Measurements from ENCODE around the gene KNOP1.
"Not testable (repeated sequence)": the region's sequence is repeated elsewhere in the genome, so short reads cannot be mapped to it uniquely, and the experiment has no call there.

KNOP1 gene

DNA sequence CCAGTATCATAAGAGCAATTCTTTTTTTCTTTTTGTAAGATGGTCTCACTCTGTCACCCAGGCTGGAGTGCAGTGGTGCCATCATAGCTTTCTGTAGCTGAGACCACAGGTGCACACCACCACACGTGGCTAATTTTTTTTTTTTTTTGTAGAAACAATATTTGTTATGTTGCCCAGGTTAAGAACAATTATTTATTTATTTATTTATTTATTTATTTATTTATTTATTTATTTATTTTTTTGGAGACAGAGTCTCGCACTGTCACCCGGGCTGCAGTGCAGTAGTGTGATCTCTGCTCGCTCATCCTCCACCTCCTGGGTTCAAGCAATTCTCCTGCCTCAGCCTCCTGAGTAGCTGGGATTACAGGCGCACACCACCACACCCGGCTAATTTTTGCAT, 38.7 kb downstream of the KNOP1 start:
- not testable (repeated sequence) for H3K27me3 ChIP-seq (ENCODE audit: insufficient read depth, low read length); H3K4me1 ChIP-seq (ENCODE audit: insufficient read depth, low read length); H3K4me3 ChIP-seq (ENCODE audit: low read length); H2AFZ ChIP-seq (ENCODE audit: low read depth, low read length); H3K9me3 ChIP-seq (ENCODE audit: low read length)
- peaks cover 41% of the 10 kb centered on the region for H3K36me3 ChIP-seq (ENCODE audit: insufficient read depth, low read length)

DNA sequence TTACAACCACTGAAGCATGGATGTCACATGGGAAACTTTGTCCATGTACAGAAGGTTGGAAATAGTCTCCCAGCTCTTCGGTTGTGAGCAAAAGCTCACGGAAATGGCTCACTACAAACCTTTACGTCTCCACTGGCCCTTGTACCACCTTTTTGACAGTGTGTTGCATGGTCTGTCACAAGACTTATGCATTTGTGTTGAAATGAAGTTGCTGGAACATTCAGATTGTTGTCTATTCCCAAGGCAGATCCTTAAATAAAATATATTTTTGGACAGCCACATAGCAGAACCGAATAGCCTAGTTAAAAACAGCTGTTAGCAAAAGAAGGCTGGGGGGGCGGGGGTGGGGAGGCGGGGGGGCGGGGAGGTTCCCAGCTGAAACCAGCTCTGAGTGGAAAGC, 39.2 kb downstream of the KNOP1 start:
- H3K4me1 ChIP-seq (ENCODE audit: insufficient read depth, low read length) = no peaks in the 10 kb centered on the region
- H2AFZ ChIP-seq (ENCODE audit: low read depth, low read length) = no peak overlapping the region
- no peaks in the 10 kb centered on the region for H3K27me3 ChIP-seq (ENCODE audit: insufficient read depth, low read length)
- H3K4me3 ChIP-seq (ENCODE audit: low read length) = no peak overlapping the region
- H3K9me3 ChIP-seq (ENCODE audit: low read length) = peaks cover 5% of the 10 kb centered on the region
- H3K36me3 ChIP-seq (ENCODE audit: insufficient read depth, low read length) = peaks cover 37% of the 10 kb centered on the region

DNA sequence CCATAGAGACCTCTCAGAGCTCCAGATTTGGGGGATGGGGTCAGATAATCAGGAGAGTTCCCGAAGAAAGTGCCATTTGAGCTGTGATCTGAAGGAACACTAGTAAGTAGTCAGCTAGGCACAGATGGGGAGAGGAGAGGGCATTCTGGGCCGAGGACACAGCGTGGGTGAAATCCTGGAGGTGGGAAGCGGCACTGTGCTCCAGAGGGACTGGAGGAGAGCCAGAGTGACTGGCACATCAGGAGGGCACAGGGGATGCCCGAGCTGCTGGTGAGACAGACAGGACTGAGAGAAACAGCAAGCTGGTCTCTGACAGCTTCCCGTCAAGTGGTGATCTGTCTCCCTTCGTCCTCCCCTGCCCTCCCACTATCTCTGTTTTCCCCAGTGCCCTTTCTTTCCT, 40.6 kb downstream of the KNOP1 start:
- Histone ChIP-seq H3K4me3 (ENCODE audit: low read length) (no peak overlapping the region), H3K27me3 (ENCODE audit: insufficient read depth, low read length) (no peaks in the 10 kb centered on the region), H3K36me3 (ENCODE audit: insufficient read depth, low read length) (peaks cover 24% of the 10 kb centered on the region), H3K4me1 (ENCODE audit: insufficient read depth, low read length) (no peaks in the 10 kb centered on the region), H2AFZ (ENCODE audit: low read depth, low read length) (no peak overlapping the region), H3K9me3 (ENCODE audit: low read length) (no peaks in the 10 kb centered on the region)

DNA sequence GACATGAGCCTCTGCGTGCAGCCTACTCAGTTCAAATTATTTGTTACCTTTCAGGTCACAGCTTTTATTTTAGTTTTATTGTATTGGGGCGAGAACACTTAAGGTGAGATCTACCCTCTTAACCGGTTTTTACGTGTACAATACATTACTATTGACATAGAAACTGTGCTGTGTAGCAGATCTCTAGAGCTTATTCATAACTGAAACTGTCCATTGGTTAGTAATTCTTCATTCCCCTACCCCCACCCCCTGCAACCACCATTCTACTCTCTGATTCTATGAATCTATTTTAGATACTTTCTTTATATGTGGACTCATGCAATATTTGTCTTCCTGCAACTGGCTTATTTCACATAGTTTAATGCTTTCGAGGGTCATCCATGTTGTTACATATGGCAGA, 43.5 kb downstream of the KNOP1 start:
- peaks cover 25% of the 10 kb centered on the region for H3K36me3 ChIP-seq (ENCODE audit: insufficient read depth, low read length)
- no peaks in the 10 kb centered on the region for H3K27me3 ChIP-seq (ENCODE audit: insufficient read depth, low read length)
- H2AFZ ChIP-seq (ENCODE audit: low read depth, low read length) = no peak overlapping the region
- H3K9me3 ChIP-seq (ENCODE audit: low read length) = no peaks in the 10 kb centered on the region
- no peaks in the 10 kb centered on the region for H3K4me1 ChIP-seq (ENCODE audit: insufficient read depth, low read length)
- H3K4me3 ChIP-seq (ENCODE audit: low read length) = no peak overlapping the region

DNA sequence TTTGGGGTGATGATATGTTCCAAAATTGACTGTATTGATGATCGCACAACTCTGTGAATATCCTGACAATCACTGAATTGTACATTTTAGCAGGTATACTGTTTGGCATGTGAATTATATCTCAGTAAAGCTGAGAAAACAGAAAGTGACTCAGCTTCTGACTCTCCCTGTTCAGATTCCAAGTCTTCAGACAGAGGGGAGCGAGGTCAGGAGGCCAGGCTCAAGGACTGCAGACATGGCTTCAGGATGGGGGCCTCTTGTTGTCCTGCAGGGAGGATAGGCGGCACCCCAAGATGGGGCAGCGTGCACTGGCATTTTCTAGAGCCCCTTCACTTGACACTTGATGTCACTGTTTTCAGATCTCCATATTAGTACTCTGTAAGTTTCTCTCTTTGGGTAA, 45.6 kb downstream of the KNOP1 start:
- no peak overlapping the region for H2AFZ ChIP-seq (ENCODE audit: low read depth, low read length)
- no peaks in the 10 kb centered on the region for H3K4me1 ChIP-seq (ENCODE audit: insufficient read depth, low read length)
- peaks cover 28% of the 10 kb centered on the region for H3K36me3 ChIP-seq (ENCODE audit: insufficient read depth, low read length)
- H3K4me3 ChIP-seq (ENCODE audit: low read length) = no peak overlapping the region
- H3K9me3 ChIP-seq (ENCODE audit: low read length) = no peaks in the 10 kb centered on the region
- H3K27me3 ChIP-seq (ENCODE audit: insufficient read depth, low read length) = no peaks in the 10 kb centered on the region

DNA sequence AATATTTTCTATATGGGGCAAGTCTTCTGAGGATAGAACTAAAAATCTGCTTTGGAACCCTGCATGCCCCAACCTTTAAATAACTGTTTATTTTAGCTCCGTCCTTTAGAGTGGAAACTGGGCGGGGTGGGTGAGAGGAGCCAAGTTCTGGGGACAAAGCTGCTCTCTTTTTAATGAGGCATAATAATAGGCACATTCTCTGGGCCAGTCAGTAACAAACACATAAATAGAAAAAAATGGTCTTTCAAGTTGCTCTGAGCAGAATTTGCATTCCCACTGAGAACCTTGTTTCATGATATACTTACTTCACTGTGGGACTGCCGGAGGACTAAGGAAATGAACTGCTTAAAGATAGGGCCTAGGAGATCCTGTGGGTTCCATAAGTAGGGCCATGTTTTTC, 51.5 kb downstream of the KNOP1 start:
- H3K4me3 ChIP-seq (ENCODE audit: low read length) = no peak overlapping the region
- H3K36me3 ChIP-seq (ENCODE audit: insufficient read depth, low read length) = peaks cover 25% of the 10 kb centered on the region
- no peak overlapping the region for H2AFZ ChIP-seq (ENCODE audit: low read depth, low read length)
- peaks cover 8% of the 10 kb centered on the region for H3K9me3 ChIP-seq (ENCODE audit: low read length)
- H3K4me1 ChIP-seq (ENCODE audit: insufficient read depth, low read length) = no peaks in the 10 kb centered on the region
- no peaks in the 10 kb centered on the region for H3K27me3 ChIP-seq (ENCODE audit: insufficient read depth, low read length)

DNA sequence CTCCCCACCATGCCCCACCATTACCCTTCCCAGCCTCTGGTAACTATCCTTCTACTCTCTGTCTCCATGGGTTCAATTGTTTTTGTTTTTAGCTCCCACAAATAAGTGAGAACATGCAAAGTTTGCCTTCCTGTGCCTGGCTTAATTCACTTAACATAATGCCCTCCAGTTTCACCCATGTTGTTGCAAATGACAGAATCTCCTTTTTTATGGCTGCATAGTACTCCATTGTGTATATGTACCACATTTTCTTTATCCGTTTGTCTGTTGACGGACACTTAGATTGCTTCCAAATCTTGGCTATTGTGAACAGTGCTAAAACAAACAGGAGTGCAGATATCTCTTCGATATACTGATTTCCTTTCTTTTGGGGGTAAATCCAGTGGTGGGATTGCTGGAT, 52.7 kb downstream of the KNOP1 start:
- not testable (repeated sequence) for H3K9me3 ChIP-seq (ENCODE audit: low read length); H3K4me1 ChIP-seq (ENCODE audit: insufficient read depth, low read length); H3K27me3 ChIP-seq (ENCODE audit: insufficient read depth, low read length); H2AFZ ChIP-seq (ENCODE audit: low read depth, low read length); H3K4me3 ChIP-seq (ENCODE audit: low read length)
- peaks cover 18% of the 10 kb centered on the region for H3K36me3 ChIP-seq (ENCODE audit: insufficient read depth, low read length)

DNA sequence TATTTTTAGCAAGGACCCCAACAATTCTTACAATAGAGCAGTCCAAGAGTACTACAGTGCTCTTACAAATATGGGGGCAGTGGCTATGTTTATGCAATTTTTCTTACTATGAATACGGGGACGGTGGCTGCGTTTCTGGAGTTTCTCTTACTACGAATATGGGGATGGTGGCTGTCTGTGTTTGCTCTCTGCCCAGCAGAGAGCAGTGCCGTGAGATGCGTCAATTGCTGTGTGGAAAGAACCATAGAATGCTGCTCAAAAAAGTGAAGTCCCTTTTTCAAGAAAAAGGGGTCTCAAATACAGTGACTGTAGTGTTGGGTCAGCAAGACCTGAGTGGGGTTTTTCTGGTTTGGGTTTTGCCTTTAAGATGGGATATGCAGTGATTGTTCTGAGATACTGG, 53.9 kb downstream of the KNOP1 start:
- Histone ChIP-seq H3K27me3 (ENCODE audit: insufficient read depth, low read length) (no peaks in the 10 kb centered on the region), H3K36me3 (ENCODE audit: insufficient read depth, low read length) (peaks cover 14% of the 10 kb centered on the region), H3K4me3 (ENCODE audit: low read length) (no peak overlapping the region), H3K9me3 (ENCODE audit: low read length) (peaks cover 8% of the 10 kb centered on the region), H2AFZ (ENCODE audit: low read depth, low read length) (no peak overlapping the region), H3K4me1 (ENCODE audit: insufficient read depth, low read length) (no peaks in the 10 kb centered on the region)

DNA sequence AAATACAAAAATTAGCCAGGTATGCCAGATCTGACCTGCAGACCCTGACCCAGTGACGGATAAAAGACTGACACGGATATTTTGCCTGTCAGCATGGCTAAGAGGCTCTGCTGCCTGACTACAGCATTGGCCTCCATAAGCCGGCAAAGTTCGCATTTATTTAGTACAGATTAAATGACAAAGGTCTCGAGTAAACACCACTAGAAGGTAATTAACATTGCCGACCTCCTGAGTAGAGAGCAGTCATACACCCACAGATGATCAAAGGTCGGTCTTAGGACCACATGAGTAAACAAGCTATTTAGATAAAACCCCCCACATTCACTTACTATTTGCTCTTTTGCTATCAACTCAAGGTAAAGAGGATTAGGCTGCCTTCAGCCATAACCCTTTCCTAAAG, 55.7 kb downstream of the KNOP1 start:
- H3K9me3 ChIP-seq (ENCODE audit: low read length) = peaks cover 8% of the 10 kb centered on the region
- H2AFZ ChIP-seq (ENCODE audit: low read depth, low read length) = no peak overlapping the region
- H3K36me3 ChIP-seq (ENCODE audit: insufficient read depth, low read length) = peaks cover 17% of the 10 kb centered on the region
- H3K27me3 ChIP-seq (ENCODE audit: insufficient read depth, low read length) = no peaks in the 10 kb centered on the region
- no peaks in the 10 kb centered on the region for H3K4me1 ChIP-seq (ENCODE audit: insufficient read depth, low read length)
- no peak overlapping the region for H3K4me3 ChIP-seq (ENCODE audit: low read length)

DNA sequence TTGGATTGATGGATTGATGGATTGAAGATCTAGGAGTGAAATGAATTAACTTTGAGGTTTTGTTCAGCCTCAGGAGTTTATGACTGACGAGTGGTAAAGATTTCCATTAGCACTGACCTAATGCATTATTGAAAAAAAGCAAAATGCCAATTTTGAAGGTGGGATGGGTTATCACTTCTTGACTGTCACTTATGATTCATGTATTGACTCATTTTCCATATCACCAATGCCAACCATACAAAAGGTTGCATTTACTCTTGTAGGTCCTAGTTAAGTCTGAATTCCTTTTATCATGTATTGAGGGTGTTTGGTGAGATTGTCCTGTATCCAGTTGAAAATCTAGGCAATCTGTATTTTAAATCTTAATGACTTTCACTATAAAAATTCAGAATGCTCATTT, 57.6 kb downstream of the KNOP1 start:
- Histone ChIP-seq H3K4me3 (ENCODE audit: low read length) (no peak overlapping the region), H2AFZ (ENCODE audit: low read depth, low read length) (no peak overlapping the region), H3K9me3 (ENCODE audit: low read length) (peaks cover 8% of the 10 kb centered on the region), H3K4me1 (ENCODE audit: insufficient read depth, low read length) (no peaks in the 10 kb centered on the region), H3K27me3 (ENCODE audit: insufficient read depth, low read length) (no peaks in the 10 kb centered on the region), H3K36me3 (ENCODE audit: insufficient read depth, low read length) (peaks cover 22% of the 10 kb centered on the region)

DNA sequence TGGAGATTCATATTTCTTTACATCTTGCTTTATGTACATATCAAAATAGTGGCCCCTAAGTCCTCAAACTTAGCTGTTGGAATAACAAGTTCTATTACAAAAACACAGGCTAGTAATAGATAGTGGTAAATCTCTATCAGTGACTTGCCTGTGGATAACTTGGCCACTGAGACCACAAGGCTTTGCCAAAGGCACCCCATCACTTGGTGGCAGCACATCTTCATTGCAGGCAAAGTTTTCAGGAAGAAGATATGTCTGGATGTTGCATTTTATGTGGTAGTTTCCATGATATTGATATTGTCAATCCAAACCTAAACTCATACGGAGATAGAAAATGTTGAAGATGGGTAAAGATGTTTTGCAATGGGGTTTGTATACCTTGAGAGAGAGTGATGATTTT, 58.5 kb downstream of the KNOP1 start:
- Histone ChIP-seq H3K36me3 (ENCODE audit: insufficient read depth, low read length) (peaks cover 26% of the 10 kb centered on the region), H3K4me1 (ENCODE audit: insufficient read depth, low read length) (no peaks in the 10 kb centered on the region), H3K27me3 (ENCODE audit: insufficient read depth, low read length) (no peaks in the 10 kb centered on the region), H2AFZ (ENCODE audit: low read depth, low read length) (no peak overlapping the region), H3K4me3 (ENCODE audit: low read length) (no peak overlapping the region), H3K9me3 (ENCODE audit: low read length) (peaks cover 8% of the 10 kb centered on the region)

DNA sequence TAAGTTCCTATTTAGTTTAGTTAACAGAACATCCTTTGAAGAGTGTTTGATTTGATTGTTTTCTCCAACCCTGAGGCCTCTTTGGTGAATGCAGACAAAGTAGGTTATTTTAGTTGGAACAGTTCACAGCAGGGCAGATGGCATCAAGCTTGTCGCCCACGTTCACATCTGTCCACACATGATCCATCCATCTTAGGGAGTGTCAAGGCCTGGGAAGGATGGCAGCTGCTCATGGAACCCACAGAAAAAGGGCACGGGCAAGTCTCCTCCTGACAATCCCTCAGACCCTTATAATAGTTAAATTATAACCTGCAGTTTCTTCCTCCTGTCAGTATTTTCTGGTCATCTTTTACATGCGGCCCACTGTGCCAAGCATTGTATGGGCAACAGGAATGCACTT, 60.2 kb downstream of the KNOP1 start:
- H3K9me3 ChIP-seq (ENCODE audit: low read length) = peaks cover 8% of the 10 kb centered on the region
- H3K36me3 ChIP-seq (ENCODE audit: insufficient read depth, low read length) = peaks cover 41% of the 10 kb centered on the region
- no peak overlapping the region for H2AFZ ChIP-seq (ENCODE audit: low read depth, low read length)
- H3K4me3 ChIP-seq (ENCODE audit: low read length) = no peak overlapping the region
- H3K27me3 ChIP-seq (ENCODE audit: insufficient read depth, low read length) = no peaks in the 10 kb centered on the region
- no peaks in the 10 kb centered on the region for H3K4me1 ChIP-seq (ENCODE audit: insufficient read depth, low read length)

DNA sequence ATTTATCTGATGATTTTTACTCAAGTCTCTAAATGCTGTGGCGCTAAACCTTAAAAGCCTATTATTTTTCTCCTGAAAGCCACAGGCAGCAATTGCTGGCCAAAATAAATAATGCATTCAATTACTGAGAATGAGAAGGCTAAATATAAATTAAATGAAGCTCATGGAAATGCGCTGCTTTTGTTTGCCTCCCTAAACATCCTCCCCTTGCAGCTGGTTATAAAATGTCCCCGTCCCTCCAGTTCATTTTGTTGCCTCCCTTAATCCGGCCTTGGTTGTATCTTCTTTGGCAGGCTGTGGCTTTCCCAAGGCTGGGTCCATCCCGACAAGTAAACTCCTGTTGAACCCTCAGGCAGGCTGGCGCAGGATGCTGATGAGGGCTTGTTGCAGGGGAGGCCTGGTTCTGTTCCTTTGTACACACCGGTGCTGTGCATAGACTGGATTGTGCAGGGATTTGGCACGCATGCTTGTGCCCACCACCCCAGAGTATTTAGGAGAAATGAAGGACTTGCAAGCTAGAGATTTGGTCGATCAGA, 62.7 kb downstream of the KNOP1 start:
- Histone ChIP-seq H2AFZ (ENCODE audit: low read depth, low read length) (no peak overlapping the region), H3K9me3 (ENCODE audit: low read length) (no peaks in the 10 kb centered on the region), H3K4me1 (ENCODE audit: insufficient read depth, low read length) (peaks cover under 1% of the 10 kb centered on the region), H3K27me3 (ENCODE audit: insufficient read depth, low read length) (no peaks in the 10 kb centered on the region), H3K36me3 (ENCODE audit: insufficient read depth, low read length) (peaks cover 53% of the 10 kb centered on the region), H3K4me3 (ENCODE audit: low read length) (no peak overlapping the region)

DNA sequence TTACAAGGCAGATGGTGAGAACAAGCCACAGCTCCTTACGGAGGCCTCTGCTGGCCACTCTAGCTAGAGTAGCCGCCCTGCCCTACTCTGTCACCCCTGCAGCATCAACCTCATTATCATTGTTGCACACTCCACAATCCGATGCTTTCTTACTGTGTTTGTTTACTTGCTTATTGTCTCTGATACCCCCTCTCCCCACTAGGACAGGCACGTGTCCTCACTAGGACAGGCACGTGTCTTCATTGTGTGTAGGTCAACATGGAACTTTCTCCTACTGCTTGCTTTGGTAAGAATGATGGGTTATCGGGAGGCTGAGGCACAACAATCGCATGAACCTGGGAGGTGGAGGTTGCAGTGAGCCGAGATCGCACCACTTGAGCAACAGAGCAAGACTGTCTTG, 63.9 kb downstream of the KNOP1 start:
- Histone ChIP-seq H3K27me3 (ENCODE audit: insufficient read depth, low read length) (no peaks in the 10 kb centered on the region), H3K4me1 (ENCODE audit: insufficient read depth, low read length) (peaks cover 11% of the 10 kb centered on the region), H2AFZ (ENCODE audit: low read depth, low read length) (no peak overlapping the region), H3K4me3 (ENCODE audit: low read length) (no peak overlapping the region), H3K36me3 (ENCODE audit: insufficient read depth, low read length) (peaks cover 56% of the 10 kb centered on the region), H3K9me3 (ENCODE audit: low read length) (no peaks in the 10 kb centered on the region)
